Mesendoderm (in vitro differentiated cells): ENCODE data around the gene SMC1A.
"Not testable (repeated sequence)": the region's sequence is repeated elsewhere in the genome, so short reads cannot be mapped to it uniquely, and the experiment has no call there.

Experiments used
- DNase-seq: peaks from one replicate; pipeline ENCODE4 v3.0.0; 2013
- H2AK5ac ChIP-seq: 2 replicates; pipeline ENCODE4 v1.6.1; 2013; ENCODE audit warnings: low read length, inconsistent platforms
- H2BK120ac ChIP-seq: 2 replicates; pipeline ENCODE4 v1.6.1; 2013; ENCODE audit warnings: low read depth, mild to moderate bottlenecking, low read length, moderate library complexity, mixed read lengths
- H2BK15ac ChIP-seq: replicated peaks from 2 replicates; pipeline ENCODE4 v1.6.1; 2013; ENCODE audit warnings: low read depth, mild to moderate bottlenecking, moderate library complexity
- H2BK5ac ChIP-seq: 2 replicates; pipeline ENCODE4 v1.6.1; 2013; ENCODE audit warnings: low read length, inconsistent platforms
- H3K18ac ChIP-seq: 2 replicates; pipeline ENCODE4 v1.6.1; 2013; ENCODE audit warnings: mild to moderate bottlenecking, low read length, mixed read lengths
- H3K23ac ChIP-seq: one replicate; pipeline ENCODE4 v1.6.1; 2013; ENCODE audit warnings: low read length
- H3K27ac ChIP-seq: 2 replicates; pipeline ENCODE4 v1.5.1; 2013; ENCODE audit warnings: low read depth, mild to moderate bottlenecking, inconsistent platforms, low read length, moderate library complexity
- H3K27me3 ChIP-seq: 2 replicates; pipeline ENCODE4 v1.6.1; 2013; ENCODE audit warnings: low read length, control low read depth, mild to moderate bottlenecking, inconsistent platforms; ENCODE audit not compliant: insufficient read depth, poor library complexity
- H3K36me3 ChIP-seq: 2 replicates; pipeline ENCODE4 v1.6.1; 2013; ENCODE audit warnings: low read length, inconsistent platforms; ENCODE audit not compliant: control insufficient read depth, insufficient read depth
- H3K4ac ChIP-seq: one replicate; pipeline ENCODE4 v1.6.1; 2013; ENCODE audit warnings: low read depth, mild to moderate bottlenecking, low read length, moderate library complexity
- H3K4me1 ChIP-seq: 2 replicates; pipeline ENCODE4 v1.6.1; 2013; ENCODE audit warnings: low read depth, low read length, inconsistent platforms; ENCODE audit not compliant: control insufficient read depth
- H3K4me2 ChIP-seq: 2 replicates; pipeline ENCODE4 v1.6.1; 2013; ENCODE audit warnings: low read length
- H3K4me3 ChIP-seq: 2 replicates; pipeline ENCODE4 v1.5.1; 2013; ENCODE audit warnings: mild to moderate bottlenecking, low read length
- H3K56ac ChIP-seq: one replicate; pipeline ENCODE4 v1.6.1; 2013; ENCODE audit warnings: low read length
- H3K79me1 ChIP-seq: 2 replicates; pipeline ENCODE4 v1.6.1; 2013; ENCODE audit warnings: low read length, inconsistent platforms
- H3K79me2 ChIP-seq: 2 replicates; pipeline ENCODE4 v1.6.1; 2013; ENCODE audit warnings: mild to moderate bottlenecking, low read length; ENCODE audit not compliant: control insufficient read depth, insufficient read depth
- H3K9ac ChIP-seq: 2 replicates; pipeline ENCODE4 v1.6.1; 2013; ENCODE audit warnings: low read length, inconsistent platforms
- H4K5ac ChIP-seq: one replicate; pipeline ENCODE4 v1.6.1; 2013; ENCODE audit warnings: low read length
- H4K8ac ChIP-seq: one replicate; pipeline ENCODE4 v1.6.1; 2013; ENCODE audit warnings: low read depth, mild to moderate bottlenecking, control low read depth, low read length, moderate library complexity
- WGBS: extraction: QIAGEN DNeasy Blood & Tissue Kit; methylation state at CpG from one replicate; pipeline ENCODE4 v1.1.7; 2013; ENCODE audit warnings: low lambda C conversion rate, missing lambda C conversion rate; ENCODE audit not compliant: insufficient coverage; ENCODE audit errors: extremely low coverage; 5-methylcytosine and 5-hydroxymethylcytosine counted together

The SMC1A gene

DNA sequence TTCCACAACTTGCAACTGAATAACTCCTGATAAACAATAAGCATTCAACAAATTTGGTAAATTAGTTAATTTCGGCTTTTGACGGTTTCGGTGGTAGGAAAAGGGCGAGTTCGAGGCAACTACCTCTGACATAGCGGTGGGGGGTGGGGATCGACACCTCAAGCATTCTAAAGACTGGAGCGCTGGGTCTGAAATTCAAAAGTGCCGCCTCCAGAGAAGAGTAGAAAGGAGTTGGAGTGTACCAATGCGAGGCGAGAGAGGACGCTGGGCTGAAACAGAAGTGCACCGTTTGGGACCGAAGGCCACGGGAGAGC is 725 bp downstream of the SMC1A start:
- Histone ChIP-seq H3K56ac (peak overlapping the region; percentile 90), H3K4me3 (peak overlapping the region; percentile 82), H2BK120ac (no peak overlapping the region), H3K79me2 (peaks cover 30% of the 10 kb centered on the region), H2BK5ac (no peak overlapping the region), H2BK15ac (no peak overlapping the region), H4K8ac (no peak overlapping the region), H3K18ac (no peak overlapping the region), H3K36me3 (no peaks in the 10 kb centered on the region), H3K4me1 (peaks cover 2% of the 10 kb centered on the region), H3K27ac (peak overlapping the region; percentile 93), H2AK5ac (no peak overlapping the region), H3K9ac (peak overlapping the region; percentile 90), H3K23ac (no peak overlapping the region), H3K4me2 (peak overlapping the region; percentile 54), H4K5ac (no peak overlapping the region), H3K4ac (no peak overlapping the region), H3K27me3 (no peaks in the 10 kb centered on the region), H3K79me1 (no peaks in the 10 kb centered on the region)
- no CpG with 5 or more reads among the region's 15 CpGs for WGBS
- DNase-seq: no peak

DNA sequence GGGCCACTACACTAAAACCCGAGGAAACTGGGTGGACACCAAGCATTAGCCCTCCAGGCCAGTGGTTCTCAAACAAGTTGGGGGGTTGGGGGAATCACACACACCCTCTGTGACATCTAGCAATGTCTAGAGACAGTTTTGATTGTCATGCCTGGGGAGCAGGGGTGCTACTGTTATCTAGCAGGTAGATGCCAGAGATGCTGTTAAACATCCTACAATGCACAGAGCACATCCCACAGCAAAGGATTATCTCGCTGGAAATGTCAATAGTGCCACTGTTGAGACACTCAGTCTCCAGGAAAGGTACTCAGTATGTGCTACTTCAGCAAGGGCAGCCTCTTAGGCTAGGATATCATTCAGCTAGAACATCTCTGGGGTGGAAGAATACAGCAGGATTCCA is 1.3 kb downstream of the SMC1A start:
- Histone ChIP-seq H3K36me3 (no peaks in the 10 kb centered on the region), H3K56ac (peak overlapping the region; percentile 90), H2BK120ac (no peak overlapping the region), H3K4me2 (peak overlapping the region; percentile 54), H4K5ac (no peak overlapping the region), H3K4ac (no peak overlapping the region), H3K79me1 (no peaks in the 10 kb centered on the region), H3K27me3 (no peaks in the 10 kb centered on the region), H4K8ac (no peak overlapping the region), H3K79me2 (peaks cover 30% of the 10 kb centered on the region), H3K9ac (peak overlapping the region; percentile 90), H3K23ac (no peak overlapping the region), H2AK5ac (no peak overlapping the region), H2BK15ac (no peak overlapping the region), H3K27ac (no peak overlapping the region), H3K4me1 (peaks cover 2% of the 10 kb centered on the region), H3K4me3 (peak overlapping the region; percentile 82), H2BK5ac (no peak overlapping the region), H3K18ac (no peak overlapping the region)
- no CpG with 5 or more reads among the region's 2 CpGs for WGBS
- DNase-seq: no peak

DNA sequence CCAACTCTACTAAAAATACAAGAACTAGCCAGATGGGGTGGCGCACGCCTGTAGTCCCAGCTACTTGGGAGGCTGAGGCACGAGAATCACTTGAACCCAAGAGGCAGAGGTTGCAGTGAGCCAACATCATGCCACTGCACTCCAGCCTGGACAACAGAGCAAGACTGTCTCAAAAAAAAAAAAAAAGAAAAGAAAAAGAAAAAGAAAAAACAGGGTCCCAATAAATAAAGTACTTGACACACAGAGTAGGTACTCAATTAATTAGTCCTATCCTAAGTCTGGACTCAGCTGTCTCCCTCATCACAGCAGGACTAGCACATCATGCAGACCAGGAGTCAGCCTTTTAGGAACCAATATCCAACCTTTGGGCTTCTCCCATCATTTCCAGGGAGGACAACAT is 2.1 kb downstream of the SMC1A start:
- H4K8ac ChIP-seq, H3K4me3 ChIP-seq, H2BK5ac ChIP-seq, H3K4ac ChIP-seq, H3K27ac ChIP-seq, H3K9ac ChIP-seq, H3K79me1 ChIP-seq, H3K27me3 ChIP-seq, H4K5ac ChIP-seq, H3K18ac ChIP-seq, H2AK5ac ChIP-seq, H2BK120ac ChIP-seq, H3K4me1 ChIP-seq, H3K56ac ChIP-seq, H2BK15ac ChIP-seq, H3K4me2 ChIP-seq, H3K23ac ChIP-seq, DNase-seq, H3K36me3 ChIP-seq: not testable (repeated sequence)
- no CpG with 5 or more reads among the region's 3 CpGs for WGBS
- peaks cover 30% of the 10 kb centered on the region for H3K79me2 ChIP-seq

DNA sequence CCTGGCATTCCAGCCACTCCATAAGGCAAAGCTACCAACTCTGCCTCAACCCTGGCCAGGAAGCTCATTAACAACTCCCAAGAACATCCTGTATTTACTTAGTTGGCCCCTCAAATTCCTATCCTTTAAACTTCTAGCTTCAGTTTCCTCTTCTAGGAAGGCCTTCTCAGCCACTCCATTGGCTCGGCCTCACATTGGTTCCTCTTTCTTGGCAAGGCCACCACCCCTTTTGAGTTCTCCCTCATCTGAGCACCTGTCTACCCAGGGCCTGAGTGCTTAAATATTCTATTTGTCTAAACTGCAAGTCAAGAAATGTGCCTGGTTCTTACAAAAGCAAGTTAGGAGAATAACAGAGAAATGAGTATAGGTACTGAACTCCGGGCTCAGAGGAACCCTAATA is 10.0 kb downstream of the SMC1A start:
- Histone ChIP-seq H3K4me1 (no peaks in the 10 kb centered on the region), H3K4me2 (no peak overlapping the region), H3K4ac (no peak overlapping the region), H2BK120ac (no peak overlapping the region), H2BK5ac (no peak overlapping the region), H3K9ac (no peak overlapping the region), H3K79me2 (peaks cover 7% of the 10 kb centered on the region), H2AK5ac (no peak overlapping the region), H3K79me1 (no peaks in the 10 kb centered on the region), H3K27me3 (no peaks in the 10 kb centered on the region), H2BK15ac (no peak overlapping the region), H3K23ac (no peak overlapping the region), H3K36me3 (peaks cover 11% of the 10 kb centered on the region), H3K4me3 (no peak overlapping the region), H3K18ac (no peak overlapping the region), H4K8ac (no peak overlapping the region), H3K56ac (no peak overlapping the region), H4K5ac (no peak overlapping the region), H3K27ac (no peak overlapping the region)
- no peak for DNase-seq
- WGBS: no CpG with 5 or more reads among the region's 2 CpGs

DNA sequence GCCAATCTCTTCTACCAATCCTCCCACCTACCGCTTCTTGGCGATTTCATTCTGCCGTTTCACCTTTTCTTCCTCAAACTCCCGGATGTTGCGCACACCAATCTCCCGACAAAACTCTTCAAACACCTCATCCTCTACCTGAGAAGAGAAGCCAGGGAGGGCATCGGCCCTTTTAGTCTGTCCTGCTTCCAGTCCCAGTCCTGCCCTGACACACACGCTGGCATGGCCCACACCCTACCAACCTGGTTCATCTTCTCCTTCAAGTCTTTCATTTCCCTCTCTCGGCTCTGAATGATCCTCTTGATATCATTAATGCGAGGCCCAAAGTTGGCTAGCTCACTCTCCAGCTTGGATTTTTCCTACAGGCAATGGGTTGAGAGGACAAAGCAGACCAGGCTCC is 18.9 kb downstream of the SMC1A start:
- Histone ChIP-seq H3K27me3 (no peaks in the 10 kb centered on the region), H2BK15ac (no peak overlapping the region), H3K9ac (no peak overlapping the region), H3K36me3 (peaks cover 2% of the 10 kb centered on the region), H3K56ac (no peak overlapping the region), H2BK5ac (no peak overlapping the region), H4K8ac (no peak overlapping the region), H3K18ac (no peak overlapping the region), H3K79me2 (no peaks in the 10 kb centered on the region), H3K4me1 (no peaks in the 10 kb centered on the region), H3K4me3 (no peak overlapping the region), H3K4ac (no peak overlapping the region), H2AK5ac (no peak overlapping the region), H3K23ac (no peak overlapping the region), H3K79me1 (no peaks in the 10 kb centered on the region), H3K4me2 (no peak overlapping the region), H2BK120ac (no peak overlapping the region), H3K27ac (no peak overlapping the region), H4K5ac (no peak overlapping the region)
- 100% methylated on average over 5 of the region's 10 CpGs for WGBS
- DNase-seq: no peak

DNA sequence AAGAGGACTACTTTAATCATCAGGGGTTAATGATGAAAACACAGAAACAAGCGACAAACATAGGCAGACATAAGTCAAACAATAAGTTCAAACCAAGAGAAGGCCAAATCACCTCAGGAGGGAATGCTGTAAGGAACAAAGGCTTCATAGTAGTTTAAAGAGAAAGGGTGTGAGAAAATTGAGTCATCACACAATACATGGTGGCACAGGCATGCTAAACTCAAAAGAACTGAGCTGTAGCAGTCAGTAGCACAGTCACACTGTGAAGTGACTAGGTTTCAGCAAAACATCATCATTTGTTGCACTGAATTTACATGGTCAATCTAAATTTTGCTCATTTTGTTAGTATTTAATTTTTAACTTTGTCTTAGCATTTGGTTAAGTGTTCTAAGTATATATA is 24.2 kb downstream of the SMC1A start:
- H3K27ac ChIP-seq: no peak overlapping the region
- H2BK120ac ChIP-seq: no peak overlapping the region
- no peak overlapping the region for H3K9ac ChIP-seq
- no peaks in the 10 kb centered on the region for H3K36me3 ChIP-seq
- WGBS: no CpG with 5 or more reads among the region's 1 CpG
- no peak overlapping the region for H4K8ac ChIP-seq
- no peaks in the 10 kb centered on the region for H3K79me1 ChIP-seq
- H3K4me3 ChIP-seq: no peak overlapping the region
- H2BK15ac ChIP-seq: no peak overlapping the region
- H3K79me2 ChIP-seq: no peaks in the 10 kb centered on the region
- no peaks in the 10 kb centered on the region for H3K4me1 ChIP-seq
- no peak overlapping the region for H4K5ac ChIP-seq
- H3K18ac ChIP-seq: no peak overlapping the region
- no peak overlapping the region for H2AK5ac ChIP-seq
- H3K23ac ChIP-seq: no peak overlapping the region
- H3K4me2 ChIP-seq: no peak overlapping the region
- no peak for DNase-seq
- H2BK5ac ChIP-seq: no peak overlapping the region
- no peak overlapping the region for H3K4ac ChIP-seq
- no peaks in the 10 kb centered on the region for H3K27me3 ChIP-seq
- H3K56ac ChIP-seq: no peak overlapping the region
